H1 (cell line): Measurements from ENCODE around the gene GLTP. TPM values are rescaled to one million over a fixed set of nuclear protein-coding genes. Genes with fewer than 3 reads are reported as not detected.

Source experiments
- CTCF ChIA-PET: fragments of 300-600 bp; sonication (Branson Sonifier 250); formaldehyde crosslinking; loops from one replicate; lab custom pipeline; 2021; ENCODE audit not compliant: partially characterized antibody; lab: Charles Lee
- POLR2A ChIA-PET: fragments of 300-600 bp; sonication (Branson Sonifier 250); formaldehyde crosslinking; loops from one replicate; lab custom pipeline; 2021; ENCODE audit warnings: inconsistent platforms; ENCODE audit not compliant: partially characterized antibody; lab: Charles Lee
- DNase-seq, 2 experiments: peaks; one replicate each; pipeline versions ENCODE4 v3.0.0 to v3.0.0-alpha.2; 2010 to 2022; ENCODE audit warnings: low spot score in 2 of 2, low read depth in 1 of 2, mixed read lengths in 1 of 2
- FAIRE-seq: peaks from 2 replicates; lab custom pipeline; 2011; peaks lifted over from hg19 to GRCh38; lab: Jason Lieb, UNC
- H2AFZ ChIP-seq: 2 replicates; pipeline ENCODE4 v1.8.1; 2012; ENCODE audit warnings: low read length, inconsistent platforms
- H2AK5ac ChIP-seq: 2 replicates; pipeline ENCODE4 v1.6.1; 2013; ENCODE audit warnings: low read depth, low read length
- H2BK120ac ChIP-seq: replicated peaks from 2 replicates; pipeline ENCODE3; 2013; ENCODE audit warnings: low read depth, low read length, inconsistent platforms
- H2BK12ac ChIP-seq: 2 replicates; pipeline ENCODE4 v1.6.1; 2013; ENCODE audit warnings: low read depth, low read length
- H2BK15ac ChIP-seq: 2 replicates; pipeline ENCODE4 v1.6.1; 2013; ENCODE audit warnings: low read length
- H2BK20ac ChIP-seq: 2 replicates; pipeline ENCODE4 v1.6.1; 2013; ENCODE audit warnings: low read length
- H2BK5ac ChIP-seq: 2 replicates; pipeline ENCODE4 v1.6.1; 2013; ENCODE audit warnings: low read depth, low read length
- H3K14ac ChIP-seq: 2 replicates; pipeline ENCODE4 v1.6.1; 2013; ENCODE audit warnings: inconsistent platforms; ENCODE audit not compliant: insufficient read length
- H3K18ac ChIP-seq: 2 replicates; pipeline ENCODE4 v1.6.1; 2013; ENCODE audit warnings: low read length; ENCODE audit errors: extremely low read depth
- H3K23ac ChIP-seq: 2 replicates; pipeline ENCODE4 v1.6.1; 2013; ENCODE audit warnings: inconsistent platforms; ENCODE audit not compliant: insufficient read length
- H3K23me2 ChIP-seq: 2 replicates; pipeline ENCODE4 v1.6.1; 2013; ENCODE audit warnings: low read depth, low read length
- H3K27ac ChIP-seq: 2 replicates; pipeline ENCODE4 v1.6.1; 2011; ENCODE audit warnings: low read depth, low read length, inconsistent platforms
- H3K27me3 ChIP-seq, 4 experiments: replicated peaks in 1 of 4; 1 replicate in 1 of 4; 2 replicates in 3 of 4; pipeline versions ENCODE4 v1.6.1 to v1.8.1; 2011 to 2013; ENCODE audit warnings: low read length in 3 of 4, mild to moderate bottlenecking in 3 of 4, inconsistent platforms in 2 of 4, mixed read lengths in 2 of 4, moderate library complexity in 1 of 4; ENCODE audit not compliant: control insufficient read depth in 3 of 4, insufficient read depth in 3 of 4; ENCODE audit errors: extremely low read depth in 1 of 4
- H3K36me3 ChIP-seq, 4 experiments: 2 replicates each; pipeline versions ENCODE4 v1.6.1 to v1.8.1; 2011 to 2013; ENCODE audit warnings: mild to moderate bottlenecking in 4 of 4, low read length in 3 of 4, moderate library complexity in 2 of 4, control low read depth in 1 of 4, inconsistent platforms in 1 of 4; ENCODE audit not compliant: insufficient read depth in 4 of 4, control insufficient read depth in 2 of 4
- H3K4ac ChIP-seq: replicated peaks from 2 replicates; pipeline ENCODE3; 2013; ENCODE audit warnings: low read length, low read depth, mixed read lengths, inconsistent platforms; ENCODE audit not compliant: insufficient read length
- H3K4me1 ChIP-seq, 4 experiments: replicated peaks in 1 of 4; 1 replicate in 1 of 4; 2 replicates in 3 of 4; pipeline versions ENCODE4 v1.6.1 to v1.8.1; 2011 to 2013; ENCODE audit warnings: low read length in 3 of 4, inconsistent platforms in 2 of 4, mixed read lengths in 1 of 4; ENCODE audit not compliant: insufficient read depth in 4 of 4, control insufficient read depth in 3 of 4
- H3K4me2 ChIP-seq, 2 experiments: 2 replicates each; pipeline versions ENCODE4 v1.6.1 to v1.8.1; 2011 to 2013; ENCODE audit warnings: low read depth in 2 of 2, low read length in 2 of 2, control low read depth in 1 of 2, inconsistent platforms in 1 of 2, mild to moderate bottlenecking in 1 of 2; ENCODE audit not compliant: insufficient read depth in 1 of 2
- H3K4me3 ChIP-seq, 4 experiments: fragments of 200-600, 300-600 bp in 1 of 4; sonication (generic), shearing (Covaris generic), sonication (Bioruptor Twin) in 1 of 4; 2 replicates each; pipeline versions ENCODE4 v1.5.1 to v1.8.1; 2011 to 2016; ENCODE audit warnings: low read length in 4 of 4, low read depth in 3 of 4, control low read depth in 2 of 4, inconsistent platforms in 2 of 4, mild to moderate bottlenecking in 2 of 4, mixed read lengths in 1 of 4, moderate library complexity in 1 of 4; ENCODE audit not compliant: insufficient read depth in 2 of 4; ENCODE audit errors: extremely low read depth in 1 of 4
- H3K56ac ChIP-seq: replicated peaks from 2 replicates; pipeline ENCODE3; 2013; ENCODE audit warnings: low read depth, mild to moderate bottlenecking, mixed read lengths, low read length, inconsistent platforms; ENCODE audit not compliant: insufficient read length
- H3K79me1 ChIP-seq: 2 replicates; pipeline ENCODE4 v1.6.1; 2013; ENCODE audit warnings: low read depth, low read length, control low read depth
- H3K79me2 ChIP-seq, 2 experiments: 2 replicates each; pipeline versions ENCODE4 v1.6.1 to v1.8.1; 2012 to 2013; ENCODE audit warnings: low read length in 2 of 2, mild to moderate bottlenecking in 2 of 2, inconsistent platforms in 1 of 2; ENCODE audit not compliant: insufficient read depth in 2 of 2, control insufficient read depth in 1 of 2
- H3K9ac ChIP-seq, 4 experiments: replicated peaks in 1 of 4; 1 replicate in 1 of 4; 2 replicates in 3 of 4; pipeline versions ENCODE4 v1.6.1 to v1.8.1; 2011 to 2013; ENCODE audit warnings: low read depth in 3 of 4, low read length in 3 of 4, control low read depth in 2 of 4, mild to moderate bottlenecking in 2 of 4, moderate library complexity in 2 of 4, inconsistent platforms in 1 of 4; ENCODE audit errors: extremely low read depth in 1 of 4
- H3K9me3 ChIP-seq, 2 experiments: 2 replicates each; pipeline versions ENCODE4 v1.6.1 to v1.8.1; 2012 to 2013; ENCODE audit warnings: mild to moderate bottlenecking in 2 of 2, moderate library complexity in 2 of 2, control low read depth in 1 of 2, inconsistent platforms in 1 of 2, low read depth in 1 of 2, low read length in 1 of 2, mixed read lengths in 1 of 2; ENCODE audit not compliant: insufficient read depth in 2 of 2
- H4K20me1 ChIP-seq, 2 experiments: replicated peaks in 1 of 2; 2 replicates each; pipeline versions ENCODE3 to v1.8.1; 2011 to 2013; ENCODE audit warnings: inconsistent platforms in 2 of 2, low read length in 2 of 2, mild to moderate bottlenecking in 1 of 2; ENCODE audit not compliant: insufficient read depth in 2 of 2, control insufficient read depth in 1 of 2
- H4K5ac ChIP-seq: 2 replicates; pipeline ENCODE4 v1.6.1; 2013; ENCODE audit warnings: low read length, low read depth, mixed read lengths, inconsistent platforms; ENCODE audit not compliant: insufficient read length
- H4K8ac ChIP-seq: 2 replicates; pipeline ENCODE4 v1.8.0; 2013; ENCODE audit warnings: mild to moderate bottlenecking, moderate library complexity, low read length, inconsistent platforms; ENCODE audit not compliant: insufficient read depth; ENCODE audit errors: extremely low read depth
- H4K91ac ChIP-seq: replicated peaks from 2 replicates; pipeline ENCODE3; 2013; ENCODE audit warnings: low read length, mixed read lengths, inconsistent platforms; ENCODE audit not compliant: insufficient read length
- SIRT6 ChIP-seq: IDR thresholded peaks from one replicate; pipeline ENCODE4 v1.7.1; 2012; ENCODE audit warnings: low read length, inconsistent platforms
- WGBS, 2 experiments: shearing (Covaris generic) in 1 of 2; methylation state at CpG; one replicate each; pipeline versions ENCODE4 v1.1.6 to v1.1.7; 2013 to 2015; ENCODE audit warnings: low lambda C conversion rate in 2 of 2, mixed read lengths in 2 of 2, inconsistent platforms in 1 of 2, low coverage in 1 of 2, missing lambda C conversion rate in 1 of 2; ENCODE audit not compliant: insufficient replicate concordance in 2 of 2, insufficient coverage in 1 of 2, insufficient read length in 1 of 2; ENCODE audit errors: extremely low coverage in 1 of 2, missing lambda C conversion rate in 1 of 2; 5-methylcytosine and 5-hydroxymethylcytosine counted together
- polyA plus RNA-seq, 7 experiments: library from polyadenylated mRNA; depleted of rRNA in 3 of 7; stranded (reverse) in 5 of 7; unstranded in 2 of 7; fragments of >200 nt in 5 of 7; fragments of 200-250 nt in 2 of 7; gene quantifications; 1 replicate in 5 of 7; 2 replicates in 1 of 7; 4 replicates in 1 of 7; pipeline versions ENCODE4 v1.2.1 to v1.2.3, GENCODE V29; 2011 to 2013; ENCODE audit warnings: missing spikeins in 2 of 7, mixed read lengths in 2 of 7
- total RNA-seq: library from RNA; stranded (reverse); fragmentation: NEBNext Ultra II Directional; extraction: Animal tissue kit (Norgen Biotek cat#: 25700); gene quantifications from 2 replicates; pipeline ENCODE4 v1.2.1, GENCODE V29; 2021

The GLTP gene
- total and polyA plus RNA-seq, 2 of the 8 experiments (the other 6 are each of a cell fraction or from before 2014, with no cell fraction given): 9.8 to 26.1 TPM

GRCh38 chr12:109820816-109821381, 59.4 kb downstream of the GLTP start:
- H2AK5ac ChIP-seq: no peak overlapping the region
- H2BK20ac ChIP-seq: no peak overlapping the region
- no peaks in the 10 kb centered on the region for H3K27me3 ChIP-seq
- no peaks in the 10 kb centered on the region for H4K20me1 ChIP-seq
- CTCF ChIA-PET: interaction anchor here (1.0 to 3.6 kb wide), 4 partner anchors 9 to 24 kb away, joined by 3 to 22 read pairs (median 4); no protein-coding TSS in a partner anchor
- no peak overlapping the region for H2AFZ ChIP-seq
- H3K56ac ChIP-seq: no peak overlapping the region
- no peak overlapping the region for H3K4me2 ChIP-seq
- peaks cover 0 to 7% (median 4%) of the 10 kb centered on the region in 4 experiments; a peak in 5 of 7 replicates for H3K4me1 ChIP-seq
- H3K9me3 ChIP-seq: no peaks in the 10 kb centered on the region
- H3K23me2 ChIP-seq: no peaks in the 10 kb centered on the region
- H4K8ac ChIP-seq: no peak overlapping the region
- H2BK12ac ChIP-seq: no peak overlapping the region
- H2BK120ac ChIP-seq: no peak overlapping the region
- no peak overlapping the region for H3K4ac ChIP-seq
- POLR2A ChIA-PET: interaction anchor here (1.0 kb wide), 1 partner anchor 8 kb away, joined by 3 read pairs; no protein-coding TSS in a partner anchor
- TF ChIP-seq SIRT6: no peak
- H3K9ac ChIP-seq: no peak overlapping the region
- H3K23ac ChIP-seq: no peak overlapping the region
- FAIRE-seq (no peak), DNase-seq (no peak)
- no peaks in the 10 kb centered on the region for H3K79me1 ChIP-seq
- H3K36me3 ChIP-seq: no peaks in the 10 kb centered on the region
- H3K14ac ChIP-seq: no peak overlapping the region
- no peak overlapping the region; the same call in 1 of the 2 replicates for H3K18ac ChIP-seq
- H2BK15ac ChIP-seq: no peak overlapping the region
- no peak overlapping the region for H3K4me3 ChIP-seq
- no peak overlapping the region for H4K5ac ChIP-seq
- no peak overlapping the region for H3K27ac ChIP-seq
- no peak overlapping the region for H4K91ac ChIP-seq
- 89% methylated on average over 16 of the region's 16 CpGs; no CpG with 5 or more reads in 1 of the 2 experiments for WGBS, 2 experiments
- 0 out of 2 replicates have a peak overlapping the region, but pooled peaks have one; percentile 66 for H2BK5ac ChIP-seq
- H3K79me2 ChIP-seq: no peaks in the 10 kb centered on the region
